HepG2 (cell line): ENCODE measurements around the gene FBXO44. TPM values are rescaled to one million over a fixed set of nuclear protein-coding genes. Genes with fewer than 3 reads are reported as not detected.

Source experiments
- CBFB ChIP-seq: sonication (generic); formaldehyde crosslinking; IDR thresholded peaks from 2 replicates; pipeline ENCODE4 v1.4.0; 2020; ENCODE audit warnings: missing genetic modification reagents
- CREM ChIP-seq, 2 experiments: sonication (generic) in 1 of 2; formaldehyde crosslinking in 1 of 2; IDR thresholded peaks; 2 replicates each; pipeline versions ENCODE4 v1.4.0 to v1.6.1; 2016 to 2020; ENCODE audit warnings: antibody characterized with exemption in 1 of 2, mild to moderate bottlenecking in 1 of 2, missing genetic modification reagents in 1 of 2
- HDAC1 ChIP-seq: sonication (generic); formaldehyde crosslinking; IDR thresholded peaks from 2 replicates; pipeline ENCODE4 v1.5.1; 2020; ENCODE audit warnings: mild to moderate bottlenecking, missing genetic modification reagents
- KLF6 ChIP-seq: IDR thresholded peaks from 2 replicates; pipeline ENCODE4 v1.8.0; 2016; ENCODE audit warnings: missing biosample characterization, missing genetic modification reagents
- KMT2B ChIP-seq: IDR thresholded peaks from 2 replicates; pipeline ENCODE4 v1.6.1; 2016; ENCODE audit warnings: missing genetic modification reagents, missing compliant biosample characterization
- POLR2AphosphoS5 ChIP-seq: IDR thresholded peaks from 2 replicates; pipeline ENCODE4 v1.6.1; 2012; ENCODE audit warnings: low read depth, low read length
- SP1 ChIP-seq, 2 experiments: fragments of 450-650 bp in 1 of 2; sonication (generic) in 1 of 2; formaldehyde crosslinking in 1 of 2; IDR thresholded peaks; 2 replicates each; pipeline versions ENCODE4 v1.4.0 to v1.6.1; 2016 to 2020; ENCODE audit warnings: missing genetic modification reagents in 1 of 2
- polyA plus RNA-seq, 8 experiments: library from polyadenylated mRNA; depleted of rRNA in 3 of 8; stranded (reverse) in 7 of 8; unstranded in 1 of 8; fragments of >200 nt; fragmentation: Illumina TruSeq in 4 of 8; extraction: Trizol in 4 of 8; gene quantifications; 2 replicates each; pipeline versions ENCODE4 v1.2.1 to v1.2.3, GENCODE V29; 2011 to 2016; ENCODE audit warnings: low read depth in 4 of 8, missing spikeins in 1 of 8, mixed read lengths in 1 of 8; ENCODE audit not compliant: insufficient read depth in 1 of 8
- total RNA-seq, 5 experiments: library from RNA; depleted of rRNA; stranded (reverse); fragments of >200 nt; fragmentation: Illumina TruSeq; extraction: Trizol; gene quantifications; 2 replicates each; pipeline ENCODE4 v1.2.3, GENCODE V29; 2016; ENCODE audit warnings: low read depth in 1 of 5
- TF ChIP-seq, protein P1 (sequence below): sonication (generic); formaldehyde crosslinking; IDR thresholded peaks from 2 replicates; pipeline ENCODE4 v1.5.0; 2020; ENCODE audit warnings: missing genetic modification reagents
- TF ChIP-seq, protein P2 (sequence below): sonication (generic); formaldehyde crosslinking; IDR thresholded peaks from 2 replicates; pipeline ENCODE4 v1.4.0; 2020; ENCODE audit warnings: missing genetic modification reagents, low read depth, mild to moderate bottlenecking, borderline replicate concordance
- TF ChIP-seq, protein P3 (sequence below): IDR thresholded peaks from 2 replicates; pipeline ENCODE4 v1.6.1; 2016; ENCODE audit warnings: low read depth, control low read depth
- TF ChIP-seq, protein P4 (sequence below), 2 experiments: fragments of 450-650 bp in 1 of 2; sonication (generic) in 1 of 2; formaldehyde crosslinking in 1 of 2; IDR thresholded peaks; 2 replicates each; pipeline versions ENCODE4 v1.6.1 to v1.8.0; 2016 to 2022; ENCODE audit warnings: antibody characterized with exemption in 1 of 2, mild to moderate bottlenecking in 1 of 2, missing genetic modification reagents in 1 of 2
- TF ChIP-seq, protein P5 (sequence below): sonication (generic); formaldehyde crosslinking; conservative IDR thresholded peaks from 2 replicates; pipeline ENCODE4 v1.4.0; 2020; ENCODE audit warnings: missing genetic modification reagents

FBXO44 gene
- total and polyA plus RNA-seq, 2 of the 13 experiments (the other 11 are each of a cell fraction or from before 2014, with no cell fraction given): 22.4 to 27.9 TPM

DNA sequence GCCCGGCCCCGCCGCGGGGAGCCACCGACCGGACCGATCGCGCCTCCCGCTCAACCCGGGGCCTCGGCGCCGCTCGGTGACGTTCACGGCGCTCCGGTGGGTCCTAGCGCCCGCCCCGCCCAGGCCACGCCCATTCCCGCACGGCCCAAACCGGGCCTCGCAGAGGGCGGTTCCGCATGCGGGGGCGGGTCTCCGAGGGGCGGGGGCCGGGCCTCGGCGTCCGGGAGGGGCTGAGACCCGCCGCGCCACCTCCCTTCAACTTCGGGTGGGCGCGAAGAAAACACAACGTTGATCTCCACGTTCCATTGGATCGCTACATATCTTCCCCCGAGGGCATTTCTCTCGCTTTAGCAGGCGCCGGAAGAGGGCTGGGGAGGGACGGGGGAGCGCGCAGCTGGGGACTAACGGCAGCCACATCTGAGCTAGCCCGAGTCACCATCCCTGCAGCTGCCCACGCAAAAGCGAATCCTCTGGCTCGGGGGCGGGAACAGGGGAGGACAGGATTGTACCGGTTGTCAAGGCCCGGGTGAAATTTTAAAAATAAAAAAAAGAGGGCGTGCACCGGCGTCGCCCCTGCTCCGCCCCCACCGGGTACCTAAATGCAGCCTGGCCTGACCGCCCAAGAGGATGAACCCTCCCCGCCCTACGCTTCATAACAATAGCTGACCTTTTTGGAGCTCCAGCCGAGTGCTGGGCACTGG is 26.5 kb downstream of the FBXO44 start, which contains the start of gene MAD2L2 (continued):
- TF ChIP-seq, protein P1, sequence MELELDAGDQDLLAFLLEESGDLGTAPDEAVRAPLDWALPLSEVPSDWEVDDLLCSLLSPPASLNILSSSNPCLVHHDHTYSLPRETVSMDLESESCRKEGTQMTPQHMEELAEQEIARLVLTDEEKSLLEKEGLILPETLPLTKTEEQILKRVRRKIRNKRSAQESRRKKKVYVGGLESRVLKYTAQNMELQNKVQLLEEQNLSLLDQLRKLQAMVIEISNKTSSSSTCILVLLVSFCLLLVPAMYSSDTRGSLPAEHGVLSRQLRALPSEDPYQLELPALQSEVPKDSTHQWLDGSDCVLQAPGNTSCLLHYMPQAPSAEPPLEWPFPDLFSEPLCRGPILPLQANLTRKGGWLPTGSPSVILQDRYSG (CRISPR knock-in tag): 0 out of 2 replicates have a peak, but pooled peaks have one; percentile 2
- TF ChIP-seq, protein P2, sequence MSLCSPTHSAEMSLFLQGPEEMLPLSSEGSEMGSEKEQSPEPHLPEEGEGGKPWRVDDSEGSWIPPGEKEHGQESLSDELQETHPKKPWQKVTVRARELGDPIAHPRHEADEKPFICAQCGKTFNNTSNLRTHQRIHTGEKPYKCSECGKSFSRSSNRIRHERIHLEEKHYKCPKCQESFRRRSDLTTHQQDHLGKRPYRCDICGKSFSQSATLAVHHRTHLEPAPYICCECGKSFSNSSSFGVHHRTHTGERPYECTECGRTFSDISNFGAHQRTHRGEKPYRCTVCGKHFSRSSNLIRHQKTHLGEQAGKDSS (CRISPR knock-in tag): peak; percentile 83; the same call in 1 of the 2 replicates
- TF ChIP-seq, protein P3, sequence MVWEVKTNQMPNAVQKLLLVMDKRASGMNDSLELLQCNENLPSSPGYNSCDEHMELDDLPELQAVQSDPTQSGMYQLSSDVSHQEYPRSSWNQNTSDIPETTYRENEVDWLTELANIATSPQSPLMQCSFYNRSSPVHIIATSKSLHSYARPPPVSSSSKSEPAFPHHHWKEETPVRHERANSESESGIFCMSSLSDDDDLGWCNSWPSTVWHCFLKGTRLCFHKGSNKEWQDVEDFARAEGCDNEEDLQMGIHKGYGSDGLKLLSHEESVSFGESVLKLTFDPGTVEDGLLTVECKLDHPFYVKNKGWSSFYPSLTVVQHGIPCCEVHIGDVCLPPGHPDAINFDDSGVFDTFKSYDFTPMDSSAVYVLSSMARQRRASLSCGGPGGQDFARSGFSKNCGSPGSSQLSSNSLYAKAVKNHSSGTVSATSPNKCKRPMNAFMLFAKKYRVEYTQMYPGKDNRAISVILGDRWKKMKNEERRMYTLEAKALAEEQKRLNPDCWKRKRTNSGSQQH (CRISPR knock-in tag): 0 out of 2 replicates have a peak, but pooled peaks have one; percentile 56
- 0 out of 2 replicates have a peak, but pooled peaks have one; percentile 63 for TF ChIP-seq CBFB (CRISPR knock-in tag)
- TF ChIP-seq KMT2B (CRISPR knock-in tag): 0 out of 2 replicates have a peak, but pooled peaks have one; percentile 31
- peak; percentile 57; the same call in 1 of the 2 replicates for TF ChIP-seq POLR2AphosphoS5
- 0 out of 2 replicates have a peak, but pooled peaks have one; percentile 64 for TF ChIP-seq KLF6
- TF ChIP-seq CREM (IDR thresholded peaks at IDR 0.05): no peak; the same call in 1 of the 2 replicates
- 0 out of 2 replicates have a peak, but pooled peaks have one; percentile 32 for TF ChIP-seq CREM (CRISPR knock-in tag; IDR thresholded peaks at IDR 0.05)
- no peak for TF ChIP-seq SP1 (IDR thresholded peaks at IDR 0.05)
- TF ChIP-seq SP1 (CRISPR knock-in tag; IDR thresholded peaks at IDR 0.05): peak; percentile 100
- TF ChIP-seq, protein P4, sequence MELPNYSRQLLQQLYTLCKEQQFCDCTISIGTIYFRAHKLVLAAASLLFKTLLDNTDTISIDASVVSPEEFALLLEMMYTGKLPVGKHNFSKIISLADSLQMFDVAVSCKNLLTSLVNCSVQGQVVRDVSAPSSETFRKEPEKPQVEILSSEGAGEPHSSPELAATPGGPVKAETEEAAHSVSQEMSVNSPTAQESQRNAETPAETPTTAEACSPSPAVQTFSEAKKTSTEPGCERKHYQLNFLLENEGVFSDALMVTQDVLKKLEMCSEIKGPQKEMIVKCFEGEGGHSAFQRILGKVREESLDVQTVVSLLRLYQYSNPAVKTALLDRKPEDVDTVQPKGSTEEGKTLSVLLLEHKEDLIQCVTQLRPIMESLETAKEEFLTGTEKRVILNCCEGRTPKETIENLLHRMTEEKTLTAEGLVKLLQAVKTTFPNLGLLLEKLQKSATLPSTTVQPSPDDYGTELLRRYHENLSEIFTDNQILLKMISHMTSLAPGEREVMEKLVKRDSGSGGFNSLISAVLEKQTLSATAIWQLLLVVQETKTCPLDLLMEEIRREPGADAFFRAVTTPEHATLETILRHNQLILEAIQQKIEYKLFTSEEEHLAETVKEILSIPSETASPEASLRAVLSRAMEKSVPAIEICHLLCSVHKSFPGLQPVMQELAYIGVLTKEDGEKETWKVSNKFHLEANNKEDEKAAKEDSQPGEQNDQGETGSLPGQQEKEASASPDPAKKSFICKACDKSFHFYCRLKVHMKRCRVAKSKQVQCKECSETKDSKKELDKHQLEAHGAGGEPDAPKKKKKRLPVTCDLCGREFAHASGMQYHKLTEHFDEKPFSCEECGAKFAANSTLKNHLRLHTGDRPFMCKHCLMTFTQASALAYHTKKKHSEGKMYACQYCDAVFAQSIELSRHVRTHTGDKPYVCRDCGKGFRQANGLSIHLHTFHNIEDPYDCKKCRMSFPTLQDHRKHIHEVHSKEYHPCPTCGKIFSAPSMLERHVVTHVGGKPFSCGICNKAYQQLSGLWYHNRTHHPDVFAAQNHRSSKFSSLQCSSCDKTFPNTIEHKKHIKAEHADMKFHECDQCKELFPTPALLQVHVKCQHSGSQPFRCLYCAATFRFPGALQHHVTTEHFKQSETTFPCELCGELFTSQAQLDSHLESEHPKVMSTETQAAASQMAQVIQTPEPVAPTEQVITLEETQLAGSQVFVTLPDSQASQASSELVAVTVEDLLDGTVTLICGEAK (IDR thresholded peaks at IDR 0.05): no peak
- TF ChIP-seq, protein P4 (CRISPR knock-in tag; IDR thresholded peaks at IDR 0.05): 0 out of 2 replicates have a peak, but pooled peaks have one; percentile 21
- peak; percentile 74; the same call in 1 of the 2 replicates for TF ChIP-seq HDAC1 (CRISPR knock-in tag)
- TF ChIP-seq, protein P5, sequence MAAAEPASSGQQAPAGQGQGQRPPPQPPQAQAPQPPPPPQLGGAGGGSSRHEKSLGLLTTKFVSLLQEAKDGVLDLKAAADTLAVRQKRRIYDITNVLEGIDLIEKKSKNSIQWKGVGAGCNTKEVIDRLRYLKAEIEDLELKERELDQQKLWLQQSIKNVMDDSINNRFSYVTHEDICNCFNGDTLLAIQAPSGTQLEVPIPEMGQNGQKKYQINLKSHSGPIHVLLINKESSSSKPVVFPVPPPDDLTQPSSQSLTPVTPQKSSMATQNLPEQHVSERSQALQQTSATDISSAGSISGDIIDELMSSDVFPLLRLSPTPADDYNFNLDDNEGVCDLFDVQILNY (CRISPR knock-in tag): peak; percentile 62; the same call in 1 of the 2 replicates
